HG02852 (cell line): ENCODE data around the gene NSD1.
"Not testable (repeated sequence)": the region's sequence is repeated elsewhere in the genome, so short reads cannot be mapped to it uniquely, and the experiment has no call there.

ENCODE experiments used
- ATAC-seq: cut with Tn5 transposase; IDR thresholded peaks from one replicate; pipeline ENCODE4 v1.9.1; 2021; ENCODE audit warnings: mild to moderate bottlenecking, moderate library complexity; ENCODE audit not compliant: unreplicated experiment

Gene NSD1

GRCh38 chr5:177124486-177124991 is 9.0 kb upstream of the NSD1 start:
- no peak for ATAC-seq

GRCh38 chr5:177126771-177127170 is 6.8 kb upstream of the NSD1 start:
- no peak for ATAC-seq

- no peak for ATAC-seq
Measured at GRCh38 chr5:177128551-177128981, 5.0 kb upstream of the NSD1 start.

- no peak for ATAC-seq
Measured at GRCh38 chr5:177130211-177131018, 3.2 kb upstream of the NSD1 start.

GRCh38 chr5:177131019-177131320 is 2.6 kb upstream of the NSD1 start:
- no peak for ATAC-seq

GRCh38 chr5:177131352-177132135 is 2.0 kb upstream of the NSD1 start:
- ATAC-seq: no peak

GRCh38 chr5:177132136-177133095 is 1.2 kb upstream of the NSD1 start:
- ATAC-seq: peak; percentile 9

- peak; percentile 30 for ATAC-seq
Measured at GRCh38 chr5:177133853-177134696, 502 bp downstream of the NSD1 start.

GRCh38 chr5:177134697-177135225 is 1.2 kb downstream of the NSD1 start:
- no peak for ATAC-seq

GRCh38 chr5:177140312-177140711 is 6.7 kb downstream of the NSD1 start:
- ATAC-seq: no peak

- no peak for ATAC-seq
Measured at GRCh38 chr5:177141496-177141895, 7.9 kb downstream of the NSD1 start.

GRCh38 chr5:177142098-177142611 is 8.6 kb downstream of the NSD1 start:
- ATAC-seq: no peak

- no peak for ATAC-seq
Measured at GRCh38 chr5:177142778-177143177, 9.2 kb downstream of the NSD1 start.

- ATAC-seq: no peak
Measured at GRCh38 chr5:177146891-177147638, 13.5 kb downstream of the NSD1 start.

GRCh38 chr5:177150061-177150460 is 16.5 kb downstream of the NSD1 start:
- not testable (repeated sequence) for ATAC-seq

GRCh38 chr5:177154003-177154643 is 20.6 kb downstream of the NSD1 start:
- ATAC-seq: no peak

GRCh38 chr5:177162379-177162778 is 28.8 kb downstream of the NSD1 start:
- no peak for ATAC-seq

GRCh38 chr5:177163500-177163899 is 29.9 kb downstream of the NSD1 start:
- ATAC-seq: no peak
